ENCODE results near the gene PSMB4. TPM values are rescaled to one million over a fixed set of nuclear protein-coding genes. Genes with fewer than 3 reads are reported as not detected.

PSMB4 gene
- total RNA-seq, result 319 and 409 TPM in 2 replicates

GRCh38 chr1:151399324-151400171, at the start of gene PSMB4:
TSS of gene PSMB4 (plus strand) at chr1:151399573. CDS start at chr1:151399588, 15 bp downstream.

DNA sequence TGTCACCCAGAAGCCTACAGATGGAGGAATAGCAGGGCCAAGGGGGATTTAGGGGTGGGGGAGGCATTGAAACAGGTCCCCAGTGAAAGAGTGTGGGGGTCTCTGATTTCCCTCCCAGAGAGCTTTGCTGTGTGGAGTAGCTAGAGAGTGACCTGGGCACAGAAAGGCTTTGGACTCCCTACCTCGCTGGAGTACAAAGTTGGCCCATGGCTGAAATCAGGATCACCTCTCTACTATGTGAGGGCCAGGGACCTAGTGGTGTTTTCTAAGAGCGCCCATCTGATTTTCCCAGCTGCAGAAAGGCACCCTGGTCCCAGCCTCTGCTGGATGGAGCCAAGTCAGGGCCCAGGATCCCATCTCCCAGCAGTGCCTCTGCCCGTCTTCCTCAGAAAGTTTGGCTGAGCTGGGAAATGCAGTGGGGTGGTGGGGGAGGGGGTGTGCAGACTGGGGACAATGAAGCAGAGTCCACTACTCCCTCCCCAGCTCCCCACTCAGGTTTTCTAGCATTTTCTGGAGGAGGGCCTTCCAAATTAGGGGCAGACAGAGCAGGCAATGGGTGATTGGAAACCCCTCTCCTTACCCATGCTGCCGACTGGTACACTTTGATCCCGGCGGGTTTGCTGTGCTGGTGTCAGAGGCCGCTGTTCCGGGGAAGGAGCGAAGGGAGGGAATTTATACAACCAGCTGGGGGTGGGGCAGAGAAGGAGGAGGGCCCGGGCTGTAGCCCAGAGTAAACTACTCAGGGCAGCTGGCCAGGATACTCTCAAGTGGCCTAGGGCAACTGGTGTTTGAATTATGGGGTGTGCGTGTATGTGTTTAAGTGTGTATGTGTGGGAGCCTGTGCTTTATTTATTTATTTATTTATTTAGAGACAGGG, 27.1 kb upstream of the PSMB4 start, which contains the start of gene SELENBP1:
Gene SELENBP1 (minus strand): TSS at position 648 of the 877 bp plus-strand sequence. CDS start 64 bp downstream, at position 584.

Other genes starting within 250 kb of the PSMB4 start
- gene TNFAIP8L2, start 242.9 kb upstream of the PSMB4 start, total RNA-seq, result not detected in 2 replicates
- 5.8 and 6.1 TPM in 2 replicates for gene LYSMD1, start 233.7 kb upstream of the PSMB4 start, total RNA-seq
- gene SCNM1, start 233.4 kb upstream of the PSMB4 start, total RNA-seq, result 21.8 and 27.5 TPM in 2 replicates
- gene TMOD4, start 223.6 kb upstream of the PSMB4 start, total RNA-seq, result 0.17 and 0.29 TPM in 2 replicates
- gene VPS72, start 209.4 kb upstream of the PSMB4 start, total RNA-seq, result 37.9 and 50.6 TPM in 2 replicates
- 57.2 and 70.8 TPM in 2 replicates for gene PIP5K1A, start 201.0 kb upstream of the PSMB4 start, total RNA-seq
- gene PSMD4, start 144.8 kb upstream of the PSMB4 start, total RNA-seq, result 205 and 248 TPM in 2 replicates
- gene ZNF687, start 117.3 kb upstream of the PSMB4 start, total RNA-seq, result 13.7 and 19.8 TPM in 2 replicates
- 74.1 and 83.8 TPM in 2 replicates for gene PI4KB, start 72.2 kb upstream of the PSMB4 start, total RNA-seq
- gene RFX5, start 52.3 kb upstream of the PSMB4 start, total RNA-seq, result 44.9 and 55.1 TPM in 2 replicates
- 74.0 and 120 TPM in 2 replicates for gene SELENBP1, start 26.9 kb upstream of the PSMB4 start, total RNA-seq
- 17.5 and 25.0 TPM in 2 replicates for gene POGZ, start 59.9 kb downstream of the PSMB4 start, total RNA-seq
- not detected in 2 replicates for gene CGN, start 111.8 kb downstream of the PSMB4 start, total RNA-seq
- gene TUFT1, start 140.7 kb downstream of the PSMB4 start, total RNA-seq, result 4.5 and 7.4 TPM in 2 replicates
- gene SNX27, start 212.5 kb downstream of the PSMB4 start, total RNA-seq, result 38.3 and 38.5 TPM in 2 replicates